Neuronal stem cell (in vitro differentiated cells): ENCODE data around the gene SCAI.

Experiments used
- DNase-seq: peaks from one replicate; pipeline ENCODE4 v3.0.0-alpha.2; 2013; ENCODE audit warnings: low spot score
- H2AFZ ChIP-seq: one replicate; pipeline ENCODE4 v1.6.1; 2013; ENCODE audit warnings: mild to moderate bottlenecking, low read length, inconsistent platforms
- H2AK5ac ChIP-seq: 2 replicates; pipeline ENCODE4 v1.6.1; 2013; ENCODE audit warnings: low read depth, mild to moderate bottlenecking, inconsistent platforms, low read length, moderate library complexity, mixed read lengths
- H2BK120ac ChIP-seq: 2 replicates; pipeline ENCODE4 v1.6.1; 2013; ENCODE audit warnings: low read depth, mild to moderate bottlenecking, inconsistent platforms, low read length, moderate library complexity, mixed read lengths
- H2BK12ac ChIP-seq: one replicate; pipeline ENCODE4 v1.6.1; 2013; ENCODE audit warnings: low read length, inconsistent platforms
- H2BK15ac ChIP-seq: 2 replicates; pipeline ENCODE4 v1.6.1; 2013; ENCODE audit warnings: mild to moderate bottlenecking, low read length, inconsistent platforms, mixed read lengths
- H2BK5ac ChIP-seq: one replicate; pipeline ENCODE4 v1.6.1; 2013; ENCODE audit warnings: inconsistent platforms, mild to moderate bottlenecking, low read length, moderate library complexity
- H3K14ac ChIP-seq: one replicate; pipeline ENCODE4 v1.6.1; 2013; ENCODE audit warnings: low read length, inconsistent platforms
- H3K18ac ChIP-seq: 2 replicates; pipeline ENCODE4 v1.6.1; 2013; ENCODE audit warnings: low read length, inconsistent platforms
- H3K23ac ChIP-seq: 2 replicates; pipeline ENCODE4 v1.6.1; 2013; ENCODE audit warnings: low read depth, mild to moderate bottlenecking, mixed read lengths, low read length, inconsistent platforms; ENCODE audit not compliant: poor library complexity
- H3K27ac ChIP-seq: replicated peaks from 3 replicates; pipeline ENCODE4 v1.5.1; 2013; ENCODE audit warnings: low read length, inconsistent platforms
- H3K27me3 ChIP-seq, 3 experiments: 2 replicates each; pipeline ENCODE4 v1.6.1; 2013; ENCODE audit warnings: low read length in 3 of 3, mild to moderate bottlenecking in 2 of 3, inconsistent platforms in 1 of 3, low read depth in 1 of 3, mixed read lengths in 1 of 3, moderate library complexity in 1 of 3; ENCODE audit not compliant: control insufficient read depth in 3 of 3, insufficient read depth in 3 of 3
- H3K36me3 ChIP-seq, 2 donors: replicated peaks in 1 of 2; 2 replicates each; pipeline ENCODE4 v1.6.1; 2013; ENCODE audit warnings: low read length in 2 of 2; ENCODE audit not compliant: control insufficient read depth in 2 of 2, insufficient read depth in 2 of 2
- H3K4ac ChIP-seq: 2 replicates; pipeline ENCODE4 v1.6.1; 2013; ENCODE audit warnings: inconsistent platforms, mild to moderate bottlenecking, low read length, moderate library complexity
- H3K4me1 ChIP-seq, 2 donors: 1 replicate in 1 of 2; 2 replicates in 1 of 2; pipeline ENCODE4 v1.6.1; 2013; ENCODE audit warnings: low read length in 2 of 2, low read depth in 1 of 2; ENCODE audit not compliant: control insufficient read depth in 2 of 2, insufficient read depth in 1 of 2
- H3K4me2 ChIP-seq: one replicate; pipeline ENCODE4 v1.6.1; 2013; ENCODE audit warnings: mild to moderate bottlenecking, low read length, inconsistent platforms; ENCODE audit not compliant: insufficient read depth, poor library complexity, severe bottlenecking
- H3K4me3 ChIP-seq, 2 donors: 2 replicates each; pipeline ENCODE4 v1.5.1; 2013; ENCODE audit warnings: low read length in 2 of 2, mild to moderate bottlenecking in 2 of 2, inconsistent platforms in 1 of 2, moderate library complexity in 1 of 2
- H3K79me1 ChIP-seq: one replicate; pipeline ENCODE4 v1.6.1; 2013; ENCODE audit warnings: low read depth, mild to moderate bottlenecking, inconsistent platforms, low read length, moderate library complexity
- H3K9ac ChIP-seq: one replicate; pipeline ENCODE4 v1.6.1; 2013; ENCODE audit warnings: mild to moderate bottlenecking, low read depth, low read length, inconsistent platforms; ENCODE audit not compliant: poor library complexity
- H3K9me3 ChIP-seq, 2 donors: replicated peaks in 1 of 2; 2 replicates each; pipeline versions ENCODE3 to v1.6.1; 2013; ENCODE audit warnings: low read length in 2 of 2, mild to moderate bottlenecking in 2 of 2, inconsistent platforms in 1 of 2, low read depth in 1 of 2, mixed read lengths in 1 of 2, moderate library complexity in 1 of 2; ENCODE audit not compliant: control insufficient read depth in 2 of 2, insufficient read depth in 1 of 2
- H4K8ac ChIP-seq: one replicate; pipeline ENCODE4 v1.6.1; 2013; ENCODE audit warnings: low read depth, mild to moderate bottlenecking, inconsistent platforms, low read length, moderate library complexity
- H4K91ac ChIP-seq: one replicate; pipeline ENCODE4 v1.6.1; 2013; ENCODE audit warnings: low read length, low read depth, mild to moderate bottlenecking, inconsistent platforms; ENCODE audit not compliant: poor library complexity
- whole genome bisulfite sequencing, 2 donors: extraction: QIAGEN DNeasy Blood & Tissue Kit; methylation state at CpG; one replicate each; pipeline ENCODE4 v1.1.7; 2013; ENCODE audit warnings: missing lambda C conversion rate in 2 of 2, mixed read lengths in 1 of 2; ENCODE audit not compliant: insufficient read length in 2 of 2, insufficient replicate concordance in 1 of 2; ENCODE audit errors: extremely low coverage in 2 of 2; 5-methylcytosine and 5-hydroxymethylcytosine counted together

SCAI gene

DNA sequence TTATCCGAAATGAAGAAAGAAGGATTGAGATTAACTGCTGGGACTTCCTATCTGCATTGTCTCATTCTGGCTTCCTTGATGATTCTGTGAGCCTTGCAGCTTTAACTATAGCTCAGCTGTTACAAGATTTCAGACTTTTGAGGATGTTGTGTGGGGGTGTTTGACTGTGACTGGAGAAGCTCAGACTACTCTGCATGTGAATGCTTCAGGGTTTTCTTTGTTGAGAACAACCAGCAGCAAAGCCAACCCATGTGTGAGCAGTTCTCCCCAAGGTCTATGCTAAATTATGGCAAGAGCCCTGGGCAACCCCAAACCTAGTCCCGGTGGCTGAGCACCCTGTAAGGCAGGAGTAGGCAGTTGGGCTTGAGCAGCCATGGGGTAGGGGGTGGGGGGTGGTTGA, 8.4 kb upstream of the SCAI start:
- Histone ChIP-seq H3K14ac (no peak overlapping the region), H2AK5ac (no peak overlapping the region), H2BK12ac (no peak overlapping the region), H3K4me2 (no peak overlapping the region), H4K91ac (no peak overlapping the region), H3K27me3 (no peaks in the 10 kb centered on the region), H2BK120ac (no peak overlapping the region), H3K9me3 (no peaks in the 10 kb centered on the region), H3K27ac (no peak overlapping the region), H3K4ac (no peak overlapping the region), H2BK15ac (no peak overlapping the region), H3K4me3 (no peak overlapping the region), H3K23ac (no peak overlapping the region), H3K9ac (no peak overlapping the region), H4K8ac (no peak overlapping the region), H3K79me1 (no peaks in the 10 kb centered on the region), H2BK5ac (no peak overlapping the region), H3K18ac (no peak overlapping the region), H3K36me3 (peaks cover 22 to 73% of the 10 kb centered on the region in 2 donors), H3K4me1 (no peaks in the 10 kb centered on the region), H2AFZ (no peak overlapping the region)
- no CpG with 5 or more reads among the region's 2 CpGs for WGBS, 2 donors
- no peak for DNase-seq

DNA sequence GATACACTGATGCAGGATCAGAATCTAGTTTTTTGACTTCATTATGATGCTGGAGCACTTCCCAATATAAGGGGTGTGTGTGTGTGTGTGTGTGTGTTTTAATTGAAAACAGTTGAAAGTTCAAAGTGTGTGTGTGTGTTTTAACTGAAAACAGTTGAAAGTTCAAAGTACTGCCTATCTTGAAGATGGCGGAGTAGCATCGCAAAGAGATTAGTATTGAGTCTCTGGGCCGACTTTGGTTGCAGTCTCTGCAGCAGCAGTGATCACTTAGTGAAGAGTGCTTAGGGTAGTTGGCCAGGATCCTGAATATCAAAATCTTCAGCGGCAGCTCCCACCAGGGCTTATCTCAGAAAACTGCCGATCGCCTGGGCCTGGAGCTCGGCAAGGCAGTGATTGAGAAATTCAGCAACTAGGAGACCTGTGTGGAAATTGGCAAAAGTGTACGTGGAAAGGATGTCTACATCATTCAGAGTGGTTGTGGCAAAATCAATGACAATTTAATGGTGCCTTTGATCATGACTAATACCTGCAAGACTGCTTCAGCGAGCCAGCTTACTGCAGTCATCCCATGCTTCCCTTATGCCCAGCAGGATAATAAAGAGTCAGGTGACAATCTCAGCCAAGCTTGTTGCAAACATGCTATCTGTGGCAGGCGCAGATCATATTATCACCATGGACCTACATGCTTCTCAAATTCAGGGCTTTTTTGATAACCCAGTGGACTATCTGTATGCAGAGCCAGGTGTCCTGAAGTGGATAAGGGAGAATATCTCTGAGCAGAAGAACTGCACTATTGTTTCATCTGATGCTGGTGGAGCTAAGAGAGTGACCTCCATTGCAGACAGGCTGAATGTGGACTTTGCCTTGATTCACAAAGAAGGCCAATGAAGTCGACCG, 7.3 kb upstream of the SCAI start:
- Histone ChIP-seq H3K14ac (no peak overlapping the region), H2BK5ac (no peak overlapping the region), H3K79me1 (no peaks in the 10 kb centered on the region), H3K4me3 (no peak overlapping the region), H3K27me3 (no peaks in the 10 kb centered on the region), H4K91ac (no peak overlapping the region), H4K8ac (no peak overlapping the region), H3K18ac (no peak overlapping the region), H2BK120ac (no peak overlapping the region), H3K9me3 (no peaks in the 10 kb centered on the region), H3K9ac (no peak overlapping the region), H3K4me2 (no peak overlapping the region), H3K4ac (no peak overlapping the region), H3K4me1 (no peaks in the 10 kb centered on the region), H2BK12ac (no peak overlapping the region), H2AFZ (no peak overlapping the region), H3K23ac (no peak overlapping the region), H3K27ac (no peak overlapping the region), H3K36me3 (peaks cover 22 to 68% of the 10 kb centered on the region in 2 donors), H2BK15ac (no peak overlapping the region), H2AK5ac (no peak overlapping the region)
- WGBS, 2 donors = no CpG with 5 or more reads among the region's 12 CpGs
- DNase-seq = no peak

GRCh38 chr9:125147401-125147951, 4.1 kb upstream of the SCAI start:
- H3K4me1 ChIP-seq = peaks cover 2 to 6% of the 10 kb centered on the region in 2 donors
- no peak overlapping the region for H2BK15ac ChIP-seq
- H4K8ac ChIP-seq = no peak overlapping the region
- WGBS, 2 donors = no CpG with 5 or more reads among the region's 3 CpGs
- H3K23ac ChIP-seq = no peak overlapping the region
- no peak overlapping the region for H3K18ac ChIP-seq
- no peak overlapping the region for H3K4me3 ChIP-seq
- H3K9me3 ChIP-seq = no peaks in the 10 kb centered on the region
- H2AK5ac ChIP-seq = no peak overlapping the region
- no peak overlapping the region for H2BK5ac ChIP-seq
- no peak overlapping the region for H3K14ac ChIP-seq
- H3K4ac ChIP-seq = no peak overlapping the region
- no peaks in the 10 kb centered on the region for H3K27me3 ChIP-seq
- H2BK12ac ChIP-seq = no peak overlapping the region
- H4K91ac ChIP-seq = no peak overlapping the region
- DNase-seq = no peak
- no peak overlapping the region for H2AFZ ChIP-seq
- H3K36me3 ChIP-seq = peaks cover 19 to 44% of the 10 kb centered on the region in 2 donors
- no peak overlapping the region for H3K27ac ChIP-seq
- no peak overlapping the region for H3K4me2 ChIP-seq
- no peak overlapping the region for H3K9ac ChIP-seq
- no peak overlapping the region for H2BK120ac ChIP-seq
- H3K79me1 ChIP-seq = peaks cover 3% of the 10 kb centered on the region

DNA sequence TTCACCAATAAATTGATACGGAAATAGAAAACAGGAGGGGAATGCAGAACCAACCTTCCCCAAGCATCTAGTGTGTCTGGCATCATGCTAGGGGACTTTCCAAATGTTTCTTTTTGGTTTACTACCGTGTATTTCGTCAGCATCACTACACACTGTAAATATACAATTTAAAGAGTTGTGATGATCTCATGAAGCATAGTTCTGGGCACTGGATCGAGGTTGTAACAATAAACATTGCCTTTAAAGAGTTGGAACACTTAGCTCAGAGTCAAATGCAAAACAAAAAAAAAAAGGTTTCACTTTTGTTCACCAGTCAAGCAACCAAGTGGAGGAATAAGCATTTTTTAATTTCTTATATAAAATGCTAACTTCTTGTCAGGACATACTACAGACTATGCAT, 2.9 kb upstream of the SCAI start:
- H4K8ac ChIP-seq = no peak overlapping the region
- no peaks in the 10 kb centered on the region for H3K9me3 ChIP-seq
- peaks cover 2 to 6% of the 10 kb centered on the region in 2 donors for H3K4me1 ChIP-seq
- H2BK120ac ChIP-seq = no peak overlapping the region
- no peak overlapping the region for H3K27ac ChIP-seq
- H3K4me2 ChIP-seq = no peak overlapping the region
- peaks cover 4% of the 10 kb centered on the region for H3K79me1 ChIP-seq
- no peak overlapping the region for H4K91ac ChIP-seq
- no peak for DNase-seq
- H2AK5ac ChIP-seq = no peak overlapping the region
- H2AFZ ChIP-seq = no peak overlapping the region
- no peak overlapping the region for H3K18ac ChIP-seq
- no peak overlapping the region for H3K23ac ChIP-seq
- H3K27me3 ChIP-seq = no peaks in the 10 kb centered on the region
- H2BK12ac ChIP-seq = no peak overlapping the region
- no peak overlapping the region for H3K4me3 ChIP-seq
- no peak overlapping the region for H2BK5ac ChIP-seq
- H2BK15ac ChIP-seq = no peak overlapping the region
- H3K9ac ChIP-seq = no peak overlapping the region
- peaks cover 14 to 39% of the 10 kb centered on the region in 2 donors for H3K36me3 ChIP-seq
- no peak overlapping the region for H3K14ac ChIP-seq
- H3K4ac ChIP-seq = no peak overlapping the region
- WGBS, 2 donors = no CpG with 5 or more reads among the region's 4 CpGs
